ENCODE data around the gene WDPCP.

WDPCP gene

DNA sequence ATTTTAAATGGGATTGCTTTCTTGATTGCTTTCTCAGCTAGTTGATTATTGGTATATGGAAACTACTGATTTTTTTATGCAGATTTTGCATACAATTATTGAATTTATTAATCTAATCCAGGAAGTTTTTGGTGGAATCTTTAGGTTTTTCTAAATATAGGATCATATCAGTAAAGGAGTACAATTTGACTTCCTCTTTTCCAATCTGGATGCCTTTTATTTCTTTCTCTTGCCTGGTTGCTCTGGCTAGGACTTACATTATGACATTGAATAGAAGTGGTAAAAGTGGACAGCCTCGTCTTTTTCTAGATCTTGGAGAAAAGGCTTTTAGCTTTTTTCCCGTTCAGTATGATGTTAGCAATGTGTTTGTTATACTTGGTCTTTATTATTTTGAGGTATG lies 486.3 kb downstream of the WDPCP start:
- H3K4ac ChIP-seq (ENCODE audit: low read depth in 1 of 2, low read length in 2 of 2) = no peak overlapping the region
- no peak for DNase-seq
- H3K4me3 ChIP-seq (ENCODE audit: insufficient read depth in 1 of 2, low read depth in 1 of 2, low read length in 2 of 2) = no peak overlapping the region
- H3K27me3 ChIP-seq (ENCODE audit: control insufficient read depth in 1 of 2, insufficient read depth in 1 of 2, low read length in 2 of 2) = no peaks in the 10 kb centered on the region
- H2BK5ac ChIP-seq (ENCODE audit: low read depth, low read length, poor library complexity, severe bottlenecking) = no peak overlapping the region
- H3K4me1 ChIP-seq (ENCODE audit: control insufficient read depth, insufficient read depth, low read depth, low read length) = no peaks in the 10 kb centered on the region
- H3K27ac ChIP-seq (ENCODE audit: low read length, poor library complexity, severe bottlenecking) = no peak overlapping the region
- no peaks in the 10 kb centered on the region for H3K36me3 ChIP-seq (ENCODE audit: control insufficient read depth in 1 of 2, insufficient read depth in 2 of 2, low read depth in 1 of 2, low read length in 2 of 2)
- H2AFZ ChIP-seq (ENCODE audit: low read depth, low read length) = no peak overlapping the region
- H2BK120ac ChIP-seq (ENCODE audit: low read depth, low read length) = no peak overlapping the region
- H3K9me3 ChIP-seq (ENCODE audit: control insufficient read depth, low read length) = peaks cover 51% of the 10 kb centered on the region
- H3K9ac ChIP-seq (ENCODE audit: low read length) = no peak overlapping the region
- H3K18ac ChIP-seq (ENCODE audit: low read depth in 1 of 2, low read length in 2 of 2) = no peak overlapping the region
- no peak overlapping the region for H2BK15ac ChIP-seq (ENCODE audit: low read depth, poor library complexity, severe bottlenecking)
- no peaks in the 10 kb centered on the region for H3K79me1 ChIP-seq (replicated peaks; ENCODE audit: low read length, poor library complexity, severe bottlenecking)
- no peak overlapping the region for H3K4me2 ChIP-seq (ENCODE audit: low read length, poor library complexity, severe bottlenecking)
- H3K14ac ChIP-seq (ENCODE audit: low read length in 2 of 2) = no peak overlapping the region
- 64% methylated on average over 2 of the region's 2 CpGs for WGBS
- no peak overlapping the region for H3K23ac ChIP-seq (ENCODE audit: low read length in 2 of 2)
- H2AK5ac ChIP-seq (ENCODE audit: low read length, severe bottlenecking) = no peak overlapping the region
- no peak overlapping the region for H2BK12ac ChIP-seq (ENCODE audit: low read length in 2 of 2)
- H4K91ac ChIP-seq (ENCODE audit: low read length) = no peak overlapping the region
- H4K8ac ChIP-seq (ENCODE audit: low read length) = no peak overlapping the region

DNA sequence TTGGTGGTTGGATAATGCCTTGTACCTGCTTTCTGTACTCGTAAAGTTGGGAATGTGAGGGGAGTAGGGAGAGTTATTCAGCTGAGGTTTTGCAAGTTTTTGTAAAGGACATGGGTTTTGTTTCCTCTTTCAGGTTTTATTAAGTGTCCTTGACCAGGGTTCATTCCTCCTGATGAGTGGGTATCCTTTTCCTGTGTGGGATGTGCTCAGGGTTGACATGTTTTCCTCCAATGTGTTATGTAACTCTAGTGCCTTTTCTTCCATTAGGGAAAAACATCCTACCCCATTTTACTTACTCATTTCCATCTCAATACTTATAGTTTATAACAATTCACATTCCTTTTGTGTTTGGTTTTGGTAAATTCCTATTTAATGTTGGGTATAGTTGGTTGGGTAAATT lies 489.2 kb downstream of the WDPCP start:
- no peaks in the 10 kb centered on the region for H3K79me1 ChIP-seq (replicated peaks; ENCODE audit: low read length, poor library complexity, severe bottlenecking)
- no peak overlapping the region for H3K9ac ChIP-seq (ENCODE audit: low read length)
- no peak overlapping the region for H2BK15ac ChIP-seq (ENCODE audit: low read depth, poor library complexity, severe bottlenecking)
- peaks cover 29% of the 10 kb centered on the region for H3K9me3 ChIP-seq (ENCODE audit: control insufficient read depth, low read length)
- H3K14ac ChIP-seq (ENCODE audit: low read length in 2 of 2) = no peak overlapping the region
- no peak overlapping the region for H3K4me2 ChIP-seq (ENCODE audit: low read length, poor library complexity, severe bottlenecking)
- no peaks in the 10 kb centered on the region for H3K36me3 ChIP-seq (ENCODE audit: control insufficient read depth in 1 of 2, insufficient read depth in 2 of 2, low read depth in 1 of 2, low read length in 2 of 2)
- no peak overlapping the region for H2BK12ac ChIP-seq (ENCODE audit: low read length in 2 of 2)
- no peak overlapping the region for H3K4ac ChIP-seq (ENCODE audit: low read depth in 1 of 2, low read length in 2 of 2)
- no peak overlapping the region for H4K8ac ChIP-seq (ENCODE audit: low read length)
- H3K4me1 ChIP-seq (ENCODE audit: control insufficient read depth, insufficient read depth, low read depth, low read length) = no peaks in the 10 kb centered on the region
- H3K18ac ChIP-seq (ENCODE audit: low read depth in 1 of 2, low read length in 2 of 2) = no peak overlapping the region
- H3K23ac ChIP-seq (ENCODE audit: low read length in 2 of 2) = no peak overlapping the region
- no peak overlapping the region for H2AK5ac ChIP-seq (ENCODE audit: low read length, severe bottlenecking)
- 100% methylated on average over 1 of the region's 1 CpG for WGBS
- no peak overlapping the region for H2BK120ac ChIP-seq (ENCODE audit: low read depth, low read length)
- H2BK5ac ChIP-seq (ENCODE audit: low read depth, low read length, poor library complexity, severe bottlenecking) = no peak overlapping the region
- H3K27me3 ChIP-seq (ENCODE audit: control insufficient read depth in 1 of 2, insufficient read depth in 1 of 2, low read length in 2 of 2) = no peaks in the 10 kb centered on the region
- H3K4me3 ChIP-seq (ENCODE audit: insufficient read depth in 1 of 2, low read depth in 1 of 2, low read length in 2 of 2) = no peak overlapping the region
- H4K91ac ChIP-seq (ENCODE audit: low read length) = no peak overlapping the region
- H2AFZ ChIP-seq (ENCODE audit: low read depth, low read length) = no peak overlapping the region
- no peak overlapping the region for H3K27ac ChIP-seq (ENCODE audit: low read length, poor library complexity, severe bottlenecking)
- no peak for DNase-seq

DNA sequence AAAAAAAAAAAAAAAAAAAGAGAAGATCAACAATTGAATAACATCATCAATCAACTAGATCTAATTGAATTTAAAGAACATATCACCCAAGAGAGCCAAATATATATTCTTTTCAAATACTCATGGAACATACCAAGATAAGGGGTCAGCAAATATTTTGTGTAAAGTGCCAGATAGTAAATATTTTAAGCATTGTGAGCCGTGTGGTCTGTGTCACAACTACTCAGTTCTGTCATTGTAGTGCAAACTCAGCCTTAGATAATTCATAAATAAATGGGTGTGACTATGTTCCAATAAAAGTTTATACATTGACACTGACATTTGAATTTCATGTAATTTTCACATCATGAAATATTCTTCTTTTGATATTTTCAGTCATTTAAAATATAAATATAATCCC lies 491.8 kb downstream of the WDPCP start:
- Histone ChIP-seq H3K9ac (ENCODE audit: low read length) (no peak overlapping the region), H3K14ac (ENCODE audit: low read length in 2 of 2) (no peak overlapping the region), H2BK120ac (ENCODE audit: low read depth, low read length) (no peak overlapping the region), H4K8ac (ENCODE audit: low read length) (no peak overlapping the region), H3K4me2 (ENCODE audit: low read length, poor library complexity, severe bottlenecking) (no peak overlapping the region), H3K27me3 (ENCODE audit: control insufficient read depth in 1 of 2, insufficient read depth in 1 of 2, low read length in 2 of 2) (no peaks in the 10 kb centered on the region), H3K36me3 (ENCODE audit: control insufficient read depth in 1 of 2, insufficient read depth in 2 of 2, low read depth in 1 of 2, low read length in 2 of 2) (no peaks in the 10 kb centered on the region), H2AFZ (ENCODE audit: low read depth, low read length) (no peak overlapping the region), H3K4me1 (ENCODE audit: control insufficient read depth, insufficient read depth, low read depth, low read length) (no peaks in the 10 kb centered on the region), H2BK5ac (ENCODE audit: low read depth, low read length, poor library complexity, severe bottlenecking) (no peak overlapping the region), H2BK12ac (ENCODE audit: low read length in 2 of 2) (no peak overlapping the region), H3K4ac (ENCODE audit: low read depth in 1 of 2, low read length in 2 of 2) (no peak overlapping the region), H4K91ac (ENCODE audit: low read length) (no peak overlapping the region), H3K27ac (ENCODE audit: low read length, poor library complexity, severe bottlenecking) (no peak overlapping the region), H3K4me3 (ENCODE audit: insufficient read depth in 1 of 2, low read depth in 1 of 2, low read length in 2 of 2) (no peak overlapping the region), H3K79me1 (replicated peaks; ENCODE audit: low read length, poor library complexity, severe bottlenecking) (no peaks in the 10 kb centered on the region), H3K18ac (ENCODE audit: low read depth in 1 of 2, low read length in 2 of 2) (no peak overlapping the region), H2BK15ac (ENCODE audit: low read depth, poor library complexity, severe bottlenecking) (no peak overlapping the region), H3K23ac (ENCODE audit: low read length in 2 of 2) (no peak overlapping the region), H2AK5ac (ENCODE audit: low read length, severe bottlenecking) (no peak overlapping the region), H3K9me3 (ENCODE audit: control insufficient read depth, low read length) (peaks cover 6% of the 10 kb centered on the region)
- 89% methylated on average over 1 of the region's 1 CpG for WGBS
- DNase-seq = no peak

- Histone ChIP-seq H2BK120ac (ENCODE audit: low read depth, low read length) (no peak overlapping the region), H3K79me1 (replicated peaks; ENCODE audit: low read length, poor library complexity, severe bottlenecking) (no peaks in the 10 kb centered on the region), H3K27me3 (ENCODE audit: control insufficient read depth in 1 of 2, insufficient read depth in 1 of 2, low read length in 2 of 2) (no peaks in the 10 kb centered on the region), H3K4me2 (ENCODE audit: low read length, poor library complexity, severe bottlenecking) (no peak overlapping the region), H2BK15ac (ENCODE audit: low read depth, poor library complexity, severe bottlenecking) (no peak overlapping the region), H3K36me3 (ENCODE audit: control insufficient read depth in 1 of 2, insufficient read depth in 2 of 2, low read depth in 1 of 2, low read length in 2 of 2) (no peaks in the 10 kb centered on the region), H3K4me1 (ENCODE audit: control insufficient read depth, insufficient read depth, low read depth, low read length) (no peaks in the 10 kb centered on the region), H3K27ac (ENCODE audit: low read length, poor library complexity, severe bottlenecking) (no peak overlapping the region), H4K8ac (ENCODE audit: low read length) (no peak overlapping the region), H2AFZ (ENCODE audit: low read depth, low read length) (no peak overlapping the region), H3K18ac (ENCODE audit: low read depth in 1 of 2, low read length in 2 of 2) (no peak overlapping the region), H3K14ac (ENCODE audit: low read length in 2 of 2) (no peak overlapping the region), H2BK12ac (ENCODE audit: low read length in 2 of 2) (no peak overlapping the region), H2BK5ac (ENCODE audit: low read depth, low read length, poor library complexity, severe bottlenecking) (no peak overlapping the region), H2AK5ac (ENCODE audit: low read length, severe bottlenecking) (no peak overlapping the region), H3K23ac (ENCODE audit: low read length in 2 of 2) (no peak overlapping the region), H3K9me3 (ENCODE audit: control insufficient read depth, low read length) (no peaks in the 10 kb centered on the region), H4K91ac (ENCODE audit: low read length) (no peak overlapping the region), H3K4me3 (ENCODE audit: insufficient read depth in 1 of 2, low read depth in 1 of 2, low read length in 2 of 2) (no peak overlapping the region), H3K4ac (ENCODE audit: low read depth in 1 of 2, low read length in 2 of 2) (no peak overlapping the region), H3K9ac (ENCODE audit: low read length) (no peak overlapping the region)
- no CpG with 5 or more reads among the region's 1 CpG for WGBS
- no peak for DNase-seq
These were observed 494.8 kb downstream of the WDPCP start for GRCh38 chr2:63093502-63093901.

Measured in mesenchymal stem cell (in vitro differentiated cells and primary cell).